Glomerular visceral epithelial cell (primary cell): Measurements from ENCODE around the gene ELAC1.
A peak's percentile ranks its signal among the peaks of the same experiment; 100 is the strongest.
"Not testable (repeated sequence)": the region's sequence is repeated elsewhere in the genome, so short reads cannot be mapped to it uniquely, and the experiment has no call there.

Experiments used
- DNase-seq: peaks from one replicate; pipeline ENCODE4 v3.0.0-alpha.2; 2016; ENCODE audit errors: extremely low spot score

Gene ELAC1

DNA sequence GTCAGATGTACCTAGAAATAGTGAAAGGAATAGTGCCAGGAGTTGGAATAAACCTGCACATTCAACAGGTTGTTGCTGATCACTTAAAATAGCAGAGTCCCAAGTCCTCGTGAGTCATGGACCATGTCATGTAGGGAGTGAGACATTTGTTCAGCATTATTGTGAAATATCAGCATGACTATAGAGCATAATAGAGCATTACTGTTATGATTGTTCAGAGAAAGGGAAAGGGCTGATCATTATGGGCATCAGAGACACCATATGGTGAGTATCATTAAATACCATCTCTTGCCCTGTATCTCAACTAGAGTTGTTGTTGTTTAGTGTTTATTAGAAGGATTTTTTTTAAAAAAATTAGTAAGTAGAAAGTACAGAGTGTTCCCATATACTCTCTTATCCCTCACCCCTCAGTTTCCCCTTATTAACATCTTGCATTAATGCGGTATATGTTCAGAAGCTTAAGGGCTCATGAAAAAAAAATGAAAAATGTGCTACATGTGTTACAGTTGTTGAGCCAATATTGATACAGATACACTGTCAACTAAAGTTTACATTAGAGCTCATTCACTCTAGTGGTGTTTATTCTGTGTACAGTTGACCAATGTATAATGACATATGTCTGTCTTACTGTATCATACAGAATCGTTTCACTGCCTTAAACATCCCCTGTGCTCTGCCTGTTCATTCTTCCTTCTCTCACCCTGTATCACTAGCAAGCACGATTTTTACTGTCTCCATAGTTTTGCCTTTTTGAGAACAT lies 5.7 kb downstream of the ELAC1 start:
- DNase-seq = peak; percentile 45

DNA sequence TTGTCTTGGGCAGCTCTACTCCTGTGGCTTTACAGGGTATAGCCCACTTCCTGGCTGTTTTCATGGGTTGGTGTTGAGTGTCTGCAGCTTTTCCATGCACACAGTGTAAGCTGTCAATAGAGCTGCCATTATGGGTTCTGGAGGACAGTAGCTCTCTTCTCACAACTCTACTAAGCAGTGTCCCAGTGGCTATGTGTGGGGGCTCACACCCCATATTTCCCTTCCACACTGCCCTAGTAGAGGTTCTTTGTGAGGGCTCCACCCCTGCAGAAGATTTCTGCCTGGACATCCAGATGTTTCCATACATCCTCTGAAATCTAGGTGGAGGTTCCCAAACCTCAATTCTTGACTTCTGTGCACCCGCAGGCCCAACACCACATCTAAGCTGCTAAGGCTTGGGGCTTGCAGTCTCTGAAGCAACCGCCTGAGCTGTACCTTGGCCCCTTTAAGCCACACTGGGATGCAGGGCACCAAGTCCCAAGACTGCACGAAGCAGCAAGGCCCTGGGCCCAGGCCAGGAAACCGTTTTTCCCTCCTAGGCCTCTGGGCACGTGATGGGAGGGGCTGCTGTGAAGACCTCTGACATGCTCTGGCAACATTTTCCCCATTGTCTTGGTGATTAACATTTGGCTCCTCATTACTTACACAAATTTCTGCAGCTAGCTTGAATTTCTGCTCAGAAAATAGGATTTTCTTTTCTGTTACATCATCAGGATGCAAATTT lies 9.4 kb downstream of the ELAC1 start:
- DNase-seq = no peak

DNA sequence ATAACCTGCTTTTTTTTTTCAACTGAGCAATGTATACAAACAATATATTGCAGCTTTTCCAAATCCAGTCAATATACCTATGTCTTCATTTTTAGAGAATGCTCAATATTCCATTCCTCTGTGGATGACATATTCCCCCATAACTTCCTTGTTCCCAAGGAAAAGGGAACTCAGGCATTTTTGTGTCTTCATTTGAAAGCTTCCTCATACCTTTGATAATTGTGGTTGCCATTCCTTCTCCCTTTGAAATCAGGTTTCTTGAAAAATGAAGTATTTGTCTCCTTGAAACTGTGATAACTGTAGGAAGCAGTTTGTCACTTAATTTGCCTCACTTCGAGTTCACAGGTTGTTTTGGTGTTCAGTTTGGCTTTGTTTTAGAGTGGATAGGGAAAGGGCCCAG lies 13.5 kb downstream of the ELAC1 start:
- peak; percentile 35 for DNase-seq

DNA sequence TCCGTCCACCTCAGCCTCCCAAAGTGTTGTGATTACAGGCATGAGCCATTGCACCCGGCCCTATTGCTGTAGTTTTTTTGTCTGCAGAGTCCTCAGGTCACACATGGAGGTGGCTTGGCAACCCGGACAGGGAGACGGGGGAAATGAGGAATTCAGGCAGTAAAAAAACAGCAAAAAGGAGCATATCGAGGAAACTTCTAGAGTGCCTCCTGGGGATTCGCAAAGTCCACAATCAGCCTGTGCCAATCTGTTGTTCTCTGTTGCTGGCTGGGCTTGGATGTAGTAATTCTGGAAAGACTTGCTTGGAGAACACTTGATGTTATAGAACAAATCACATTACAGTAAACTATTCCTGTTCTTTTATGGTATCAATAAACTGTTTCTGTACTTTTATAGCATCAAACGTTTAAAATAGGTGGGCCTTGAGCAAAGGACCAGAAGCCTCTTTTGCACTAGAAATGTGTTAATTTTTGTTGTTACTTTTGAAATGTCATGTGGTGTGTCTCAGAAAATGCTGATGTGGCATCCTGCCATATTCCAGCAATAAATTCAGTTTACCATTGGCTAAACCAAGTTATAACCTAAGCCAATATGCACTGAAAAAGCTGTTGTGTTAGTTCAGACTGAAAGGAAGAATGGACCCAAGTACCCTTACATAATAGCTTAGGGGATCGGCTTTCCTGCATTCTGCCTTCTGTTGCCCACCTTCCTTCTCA lies 14.4 kb downstream of the ELAC1 start:
- DNase-seq = no peak

DNA sequence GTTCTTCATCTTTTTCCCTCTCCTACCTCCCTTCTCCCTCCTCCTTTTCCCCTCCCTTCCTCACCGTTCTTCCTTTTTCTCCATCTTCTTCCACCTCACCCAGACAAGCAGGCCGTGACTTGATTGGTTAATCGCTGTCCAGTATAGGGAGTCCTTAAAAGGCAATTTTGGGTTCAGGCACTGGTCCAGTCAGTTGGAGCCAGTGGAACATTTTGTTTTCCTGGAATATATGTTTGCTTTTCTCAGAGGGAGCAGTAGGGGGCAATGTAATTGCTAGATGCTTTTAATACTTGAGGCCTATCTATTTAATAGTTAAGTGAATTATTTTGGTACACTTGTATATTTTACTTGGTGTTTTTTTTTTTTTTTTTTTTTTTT lies 15.0 kb downstream of the ELAC1 start:
- no peak for DNase-seq

DNA sequence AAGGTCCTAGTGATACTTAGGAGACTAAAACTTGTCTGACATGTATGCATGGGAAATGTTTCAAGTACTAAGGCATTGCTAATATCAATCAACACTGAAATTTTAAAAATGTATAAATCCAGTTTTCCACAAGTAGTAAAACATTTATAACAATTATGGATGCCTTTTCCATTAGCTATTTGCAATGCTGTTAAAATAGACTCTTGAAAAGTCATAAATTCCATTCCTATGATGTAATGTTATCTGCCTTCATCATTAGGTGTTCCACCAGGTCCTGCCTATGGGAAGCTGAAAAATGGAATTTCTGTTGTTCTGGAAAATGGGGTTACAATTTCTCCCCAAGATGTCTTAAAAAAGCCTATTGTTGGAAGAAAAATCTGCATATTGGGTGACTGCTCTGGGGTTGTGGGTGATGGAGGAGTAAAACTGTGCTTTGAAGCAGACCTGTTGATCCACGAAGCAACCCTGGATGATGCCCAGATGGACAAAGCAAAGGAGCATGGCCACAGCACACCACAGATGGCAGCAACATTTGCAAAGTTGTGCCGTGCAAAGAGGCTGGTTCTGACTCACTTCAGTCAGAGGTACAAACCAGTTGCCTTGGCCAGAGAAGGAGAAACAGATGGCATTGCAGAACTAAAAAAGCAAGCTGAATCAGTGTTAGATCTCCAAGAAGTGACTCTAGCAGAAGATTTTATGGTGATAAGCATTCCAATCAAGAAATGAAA lies 18.7 kb downstream of the ELAC1 start:
- peak; percentile 63 for DNase-seq

DNA sequence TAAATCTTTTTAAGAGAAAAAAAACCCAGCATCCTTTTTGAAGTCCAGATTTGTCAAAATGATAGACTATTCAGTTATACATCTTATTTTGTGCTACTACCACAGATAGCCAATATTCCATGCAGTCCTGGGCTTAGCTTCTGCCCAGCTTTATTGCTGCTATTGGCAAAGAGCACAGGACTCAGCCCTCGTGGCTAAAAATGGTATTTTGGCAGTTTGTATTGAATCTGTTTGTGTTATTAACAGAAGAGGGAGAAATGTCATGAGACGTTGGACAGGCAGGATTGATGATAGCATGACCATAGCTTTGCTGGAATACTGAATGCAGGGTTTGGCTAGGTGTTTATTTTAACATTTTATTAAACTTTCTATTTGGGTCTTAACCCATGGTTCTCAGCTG lies 19.4 kb downstream of the ELAC1 start:
- no peak for DNase-seq

DNA sequence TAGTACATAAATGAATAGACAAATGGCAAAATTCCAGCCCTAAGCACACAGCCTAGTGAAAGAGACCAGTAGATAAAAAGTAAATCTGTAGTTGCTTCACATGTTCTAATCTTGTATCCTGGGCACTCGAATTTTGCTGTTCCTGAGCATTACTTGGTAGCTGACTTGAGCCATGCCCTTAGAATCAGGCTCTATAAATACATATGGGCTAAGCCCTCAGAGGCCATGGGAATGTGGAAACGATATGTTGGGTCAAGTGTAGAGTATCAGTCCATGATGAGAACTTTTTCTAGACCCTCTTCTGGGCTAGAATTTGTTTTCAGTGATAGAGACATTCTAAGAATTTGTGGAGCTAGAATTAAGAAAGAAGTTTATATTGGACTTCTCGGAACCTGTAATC lies 21.9 kb downstream of the ELAC1 start:
- DNase-seq = no peak

DNA sequence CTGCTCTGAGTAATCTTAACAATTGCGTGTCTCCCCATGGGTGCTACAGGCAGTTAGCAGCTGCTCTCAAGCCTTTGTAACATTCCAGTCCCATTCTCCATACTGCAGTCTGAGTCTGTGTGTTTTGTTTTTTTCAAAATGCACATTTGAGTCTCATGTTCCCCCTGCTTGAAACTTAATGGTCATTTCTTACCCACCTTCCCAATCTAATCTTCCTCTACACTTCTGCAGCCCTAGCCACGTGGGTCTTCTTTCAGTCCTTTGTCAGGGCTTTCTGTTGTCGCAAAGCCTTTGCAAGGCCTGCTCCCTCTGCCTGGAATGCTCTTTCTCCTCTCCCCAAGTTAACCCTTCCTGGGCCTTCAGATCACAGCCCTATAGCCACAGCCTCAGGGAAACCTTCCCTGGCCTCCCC lies 24.5 kb downstream of the ELAC1 start:
- DNase-seq = no peak

DNA sequence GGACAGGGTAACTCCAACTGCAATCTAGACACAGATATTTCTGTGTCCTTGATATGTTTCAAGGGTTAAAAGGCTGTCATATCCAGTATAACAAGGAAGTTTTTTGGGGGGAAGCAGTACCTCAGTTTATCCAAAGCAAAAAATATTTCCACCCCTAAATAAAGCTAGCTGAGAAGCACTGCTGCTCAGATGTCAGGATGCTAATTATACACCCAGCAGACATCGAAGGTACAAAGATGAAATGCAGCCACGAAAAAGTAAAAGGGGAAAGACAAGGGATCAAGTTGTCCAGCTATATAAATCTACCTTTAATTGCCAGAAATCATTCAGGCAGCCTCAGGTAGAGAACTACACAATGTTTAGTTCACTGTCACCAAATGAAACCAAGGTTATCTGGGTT lies 26.2 kb downstream of the ELAC1 start:
- DNase-seq = no peak

DNA sequence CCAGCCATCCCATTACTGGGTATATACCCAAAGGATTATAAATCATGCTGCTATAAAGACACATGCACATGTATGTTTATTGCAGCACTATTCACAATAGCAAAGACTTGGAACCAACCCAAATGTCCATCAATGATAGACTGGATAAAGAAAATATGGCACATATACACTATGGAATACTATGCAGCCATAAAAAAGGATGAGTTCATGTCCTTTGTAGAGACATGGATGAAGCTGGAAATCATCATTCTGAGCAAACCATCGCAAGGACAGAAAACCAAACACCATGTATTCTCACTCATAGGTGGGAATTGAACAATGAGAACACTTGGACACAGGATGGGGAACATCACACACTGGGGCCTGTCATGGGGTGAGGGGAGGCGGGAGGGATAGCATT lies 35.3 kb downstream of the ELAC1 start:
- not testable (repeated sequence) for DNase-seq

DNA sequence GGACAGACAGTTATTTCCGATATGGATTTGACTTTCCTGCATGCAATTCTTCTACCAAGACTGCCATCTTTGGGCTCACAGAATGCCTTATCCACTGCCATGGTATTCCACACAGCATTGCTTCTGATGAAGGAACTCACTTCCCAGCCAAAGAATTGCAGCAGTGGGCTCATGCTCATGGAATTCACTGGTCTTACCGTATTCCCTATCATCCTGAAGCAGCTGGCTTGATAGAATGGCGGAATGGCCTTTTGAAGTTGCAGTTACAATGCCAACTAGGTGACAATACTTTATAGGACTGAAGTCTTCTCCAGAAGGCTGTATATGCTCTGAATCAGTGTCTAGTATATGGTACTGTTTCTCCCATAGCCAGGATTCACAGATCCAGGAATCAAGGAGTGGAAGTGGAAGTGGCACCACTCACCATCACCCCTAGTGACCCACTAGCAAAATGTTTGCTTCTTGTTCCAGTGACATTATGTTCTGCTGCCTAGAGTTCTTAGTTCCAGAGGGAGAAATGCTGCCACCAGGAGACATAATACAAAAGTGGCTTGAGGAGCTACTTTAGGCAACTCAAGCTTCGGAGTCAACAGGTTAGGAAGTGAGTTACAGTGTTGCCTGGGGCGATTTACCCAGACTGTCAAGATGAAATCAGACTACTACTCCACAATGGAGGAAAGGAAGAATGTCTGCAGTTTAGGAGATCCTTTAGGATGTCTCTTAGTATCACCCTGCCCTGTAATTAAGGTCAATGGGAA lies 38.4 kb downstream of the ELAC1 start:
- DNase-seq = no peak

DNA sequence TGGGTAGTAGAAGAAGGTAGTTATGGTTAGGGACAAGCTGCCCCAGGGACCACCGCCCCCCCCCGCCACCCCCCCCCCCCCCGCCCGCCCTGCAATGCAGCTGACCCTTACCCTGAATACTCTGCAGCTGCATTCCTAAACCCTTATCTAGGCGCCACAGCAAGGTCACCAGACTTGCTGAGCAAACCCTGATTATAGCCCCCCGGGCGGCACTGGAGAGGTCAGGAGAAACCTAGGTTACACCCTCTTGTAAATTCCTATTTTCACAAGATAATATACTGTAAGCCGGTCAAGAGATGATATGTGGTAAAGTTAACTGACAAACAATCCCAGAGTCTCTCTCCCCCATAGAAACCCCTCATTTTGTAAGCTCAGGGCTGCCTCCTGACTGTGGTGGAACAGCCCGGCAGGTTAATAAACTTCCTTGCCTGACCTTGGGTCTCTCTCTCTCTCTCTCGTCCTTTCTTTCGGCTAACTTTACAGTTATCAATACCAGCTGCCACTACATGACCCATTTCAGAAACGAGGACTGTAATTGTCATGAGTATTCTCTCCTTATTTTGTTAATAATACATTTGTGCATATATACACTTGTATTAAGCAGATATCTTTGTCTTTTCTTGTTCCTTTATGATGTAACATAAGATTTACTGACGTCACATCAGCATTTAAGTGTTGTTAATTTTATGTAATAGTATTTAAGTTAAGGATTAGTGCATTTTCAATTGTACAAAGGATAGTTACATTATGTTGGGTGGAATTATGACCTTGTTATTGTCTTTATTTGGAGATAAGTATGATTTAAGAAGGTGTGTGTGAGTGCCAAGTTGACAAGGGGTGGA lies 39.3 kb downstream of the ELAC1 start:
- no peak for DNase-seq

DNA sequence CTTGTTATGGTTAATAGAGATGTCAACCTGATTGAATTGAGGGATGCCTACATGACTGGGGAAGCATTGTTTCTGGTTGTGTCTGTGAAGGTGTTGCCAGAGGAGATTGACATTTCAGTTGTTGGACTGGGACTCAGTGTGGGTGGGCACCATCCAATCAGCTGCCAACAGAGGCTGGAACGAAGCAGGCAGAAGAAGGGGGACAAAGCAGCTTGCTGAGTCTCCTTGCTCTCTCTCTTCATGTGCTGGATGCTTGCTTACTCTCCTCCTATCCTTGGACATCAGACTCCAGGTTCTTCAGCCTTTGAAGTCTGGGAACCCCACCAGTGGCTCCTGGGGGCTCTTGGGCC lies 39.9 kb downstream of the ELAC1 start:
- no peak for DNase-seq

DNA sequence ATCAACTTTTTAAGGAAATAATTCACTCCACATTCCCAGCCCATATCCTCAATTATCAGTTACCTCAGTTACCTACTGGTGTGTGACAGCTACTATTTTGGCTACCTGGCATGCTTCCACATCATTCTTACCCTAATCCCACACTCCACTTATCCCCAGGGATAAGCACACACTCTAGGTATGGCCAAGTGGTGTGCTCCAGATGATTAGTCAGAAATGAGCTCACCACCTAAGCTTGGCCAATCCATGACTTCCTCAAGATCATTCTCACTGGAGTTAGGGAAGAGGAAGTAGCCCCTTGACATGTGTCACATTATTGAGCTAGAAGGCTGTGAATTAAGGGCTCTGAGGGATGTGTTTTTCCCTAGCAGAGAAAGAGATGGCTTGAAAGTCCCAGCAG lies 41.2 kb downstream of the ELAC1 start:
- peak; percentile 70 for DNase-seq

DNA sequence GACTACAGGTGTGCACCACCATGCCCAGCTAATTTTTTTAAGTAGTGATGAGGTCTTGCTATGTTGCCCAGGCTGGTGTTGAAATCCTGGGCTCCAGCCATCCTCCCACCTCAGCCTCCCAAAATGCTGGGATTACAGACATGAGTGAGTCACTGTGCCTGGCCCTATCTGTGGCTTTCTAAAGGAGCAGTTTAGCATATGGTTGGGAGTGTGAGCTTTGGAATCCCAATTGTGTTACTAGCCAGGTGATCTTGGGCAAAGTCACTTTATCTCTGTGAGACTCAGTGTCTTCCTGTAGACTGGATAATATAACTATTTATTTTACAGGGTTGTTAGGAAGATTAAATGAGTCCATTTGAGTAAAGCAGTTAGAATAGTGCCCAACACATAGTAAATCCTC lies 42.4 kb downstream of the ELAC1 start:
- no peak for DNase-seq

DNA sequence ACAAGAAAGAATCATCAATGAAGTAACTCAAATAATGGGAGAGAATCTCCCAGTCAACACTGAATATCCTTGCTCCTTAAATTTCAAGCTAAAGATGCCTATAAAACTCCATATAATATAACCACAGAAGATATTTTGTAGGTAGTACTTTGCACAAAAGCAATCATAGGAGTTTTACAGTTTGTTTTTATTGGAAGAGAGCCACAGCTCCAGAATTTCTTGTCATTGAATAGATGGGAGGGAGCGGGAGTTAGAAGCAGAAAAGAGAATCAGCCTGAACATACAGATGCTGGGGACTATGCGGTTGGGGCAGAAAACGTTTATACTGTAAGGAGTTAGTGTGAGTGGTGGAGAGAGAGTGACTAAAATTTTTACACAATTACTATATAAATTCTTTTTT lies 43.9 kb downstream of the ELAC1 start:
- DNase-seq = no peak

DNA sequence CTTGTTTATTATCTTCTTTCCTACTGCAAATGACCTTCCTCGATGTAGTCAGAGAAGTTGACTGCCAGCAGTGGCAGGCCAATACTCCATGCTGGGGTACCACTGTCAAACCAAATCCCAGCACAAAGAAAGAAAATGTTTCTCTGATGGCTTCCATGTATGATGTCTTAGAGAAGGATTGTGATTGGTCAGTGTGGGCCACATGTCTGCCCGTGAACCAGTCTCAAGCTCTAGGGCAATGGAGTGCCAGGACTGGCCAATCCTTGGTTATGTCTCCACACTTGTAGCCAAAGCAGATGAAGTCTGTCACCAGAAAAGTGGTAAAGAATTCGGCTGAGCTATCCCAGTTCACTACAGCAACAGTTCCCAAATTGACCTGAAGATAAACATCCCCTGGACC lies 44.6 kb downstream of the ELAC1 start:
- DNase-seq = no peak

DNA sequence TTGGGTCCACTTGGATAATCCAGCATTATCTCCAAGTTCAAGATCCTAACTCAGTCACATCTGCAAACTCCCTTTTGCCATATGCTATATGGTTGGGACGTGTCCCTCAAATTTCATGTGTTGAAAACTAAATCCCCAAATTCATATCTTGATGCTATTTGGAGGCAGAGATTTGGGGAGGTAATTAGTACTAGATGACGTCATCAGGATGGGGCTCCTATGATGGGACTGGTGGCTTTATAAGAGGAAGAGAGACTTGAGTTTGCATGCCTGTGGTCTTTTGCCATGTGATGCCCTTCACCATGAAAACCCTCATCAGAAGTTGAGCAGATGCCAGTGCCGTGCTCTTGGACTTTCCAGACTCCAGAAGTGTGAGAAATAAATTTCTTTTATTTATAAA lies 45.4 kb downstream of the ELAC1 start:
- DNase-seq = no peak

DNA sequence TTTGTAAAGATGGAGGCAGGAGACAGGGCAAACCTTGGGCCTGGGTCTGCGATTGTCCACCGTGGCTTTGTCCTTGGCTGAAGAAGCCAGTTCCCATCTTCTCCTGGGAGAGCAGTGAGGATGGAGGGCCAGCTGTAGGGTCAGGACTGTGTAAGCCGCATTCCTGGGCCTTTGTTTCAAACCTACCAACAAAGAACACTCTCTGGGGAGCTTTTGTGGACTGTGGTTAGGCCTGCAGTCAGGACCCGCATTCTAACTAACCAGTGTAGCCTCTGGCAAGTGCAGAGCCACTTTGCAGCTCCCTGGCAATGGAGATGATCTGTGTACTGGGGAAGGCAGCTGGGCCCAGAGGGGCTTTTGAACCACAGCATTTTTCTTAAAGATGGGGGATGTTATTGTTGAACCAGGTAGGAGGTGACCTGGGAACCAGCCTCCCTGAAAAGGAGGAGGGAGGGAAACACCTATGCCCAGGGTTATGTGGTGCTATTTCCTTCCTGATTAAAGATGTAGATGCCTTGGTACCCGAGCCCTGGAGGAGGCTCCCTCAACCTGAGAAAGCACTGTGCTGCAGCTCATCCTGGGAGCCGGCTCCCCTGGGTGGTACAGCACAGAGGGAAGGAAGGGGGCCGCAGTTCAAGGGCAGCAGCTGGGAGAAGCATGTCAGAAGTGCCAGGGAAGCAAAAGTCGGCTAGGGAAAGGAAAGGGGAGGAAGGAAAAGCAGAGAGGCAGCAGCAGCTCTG lies 49.5 kb downstream of the ELAC1 start:
- no peak for DNase-seq
